Endothelial cell of umbilical vein (primary cell): ENCODE data around the gene DTNA. TPM values are rescaled to one million over a fixed set of nuclear protein-coding genes. Genes with fewer than 3 reads are reported as not detected.

Experiments used
- BruUV-seq: library from RNA; stranded (reverse); fragments of 400-500 nt; replicated peaks from 2 replicates; lab custom pipeline; 2021; lab: Mats Ljungman, UMichigan
- CTCF ChIA-PET: fragments of 300-600, 350-600 bp; sonication (Branson Sonifier 250); formaldehyde crosslinking; loops from one replicate; lab custom pipeline; 2021; ENCODE audit warnings: antibody characterized with exemption, inconsistent platforms; lab: Charles Lee
- POLR2A ChIA-PET: fragments of 300-600, 350-600 bp; sonication (Branson Sonifier 250); formaldehyde crosslinking; loops from one replicate; lab custom pipeline; 2021; ENCODE audit warnings: antibody characterized with exemption, inconsistent platforms; lab: Charles Lee
- DNase-seq: peaks from one replicate; pipeline ENCODE4 v3.0.0-alpha.2; 2011; ENCODE audit warnings: low read depth, low spot score
- FAIRE-seq: peaks from 2 replicates; lab custom pipeline; 2011; peaks lifted over from hg19 to GRCh38; lab: Jason Lieb, UNC
- H2AFZ ChIP-seq: 2 replicates; pipeline ENCODE4 v1.6.0; 2012; ENCODE audit warnings: low read depth, low read length, control low read depth, inconsistent platforms
- H3K27ac ChIP-seq: 2 replicates; pipeline ENCODE4 v1.5.1; 2011; ENCODE audit warnings: low read depth, mild to moderate bottlenecking, control low read depth, low read length, moderate library complexity; ENCODE audit not compliant: insufficient read depth
- H3K27me3 ChIP-seq, 2 experiments: 2 replicates each; pipeline versions ENCODE4 v1.6.0 to v1.6.1; 2011; ENCODE audit warnings: low read length in 2 of 2, mixed read lengths in 1 of 2; ENCODE audit not compliant: control insufficient read depth in 2 of 2, insufficient read depth in 2 of 2
- H3K36me3 ChIP-seq, 2 experiments: 2 replicates in 1 of 2; 3 replicates in 1 of 2; pipeline ENCODE4 v1.5.1; 2011; ENCODE audit warnings: low read length in 2 of 2, mild to moderate bottlenecking in 1 of 2, moderate library complexity in 1 of 2; ENCODE audit not compliant: control insufficient read depth in 2 of 2, insufficient read depth in 2 of 2; ENCODE audit errors: extremely low read depth in 1 of 2
- H3K4me1 ChIP-seq: 3 replicates; pipeline ENCODE4 v1.5.1; 2011; ENCODE audit warnings: mild to moderate bottlenecking, low read length; ENCODE audit not compliant: control insufficient read depth, insufficient read depth; ENCODE audit errors: extremely low read depth
- H3K4me2 ChIP-seq: 2 replicates; pipeline ENCODE4 v1.6.1; 2011; ENCODE audit warnings: low read length, control low read depth, mixed read lengths; ENCODE audit not compliant: insufficient read depth
- H3K4me3 ChIP-seq, 3 experiments: fragments of 200-600 bp in 1 of 3; sonication (generic), shearing (Covaris generic) in 1 of 3; replicated peaks in 1 of 3; 2 replicates each; pipeline ENCODE4 v1.5.1; 2011 to 2016; ENCODE audit warnings: control low read depth in 3 of 3, low read length in 3 of 3, mild to moderate bottlenecking in 2 of 3, inconsistent platforms in 1 of 3, low read depth in 1 of 3, moderate library complexity in 1 of 3; ENCODE audit not compliant: insufficient read depth in 1 of 3
- H3K79me2 ChIP-seq: 2 replicates; pipeline ENCODE4 v1.6.0; 2012; ENCODE audit warnings: low read length, inconsistent platforms; ENCODE audit not compliant: control insufficient read depth, insufficient read depth
- H3K9ac ChIP-seq: replicated peaks from 2 replicates; pipeline ENCODE3; 2011; ENCODE audit warnings: low read length, control low read depth; ENCODE audit not compliant: insufficient read depth; ENCODE audit errors: extremely low read depth
- H3K9me1 ChIP-seq: replicated peaks from 3 replicates; pipeline ENCODE4 v1.6.0; 2011; ENCODE audit warnings: mild to moderate bottlenecking, low read length; ENCODE audit not compliant: control insufficient read depth, insufficient read depth; ENCODE audit errors: extremely low read depth
- H3K9me3 ChIP-seq: replicated peaks from 2 replicates; pipeline ENCODE4 v1.5.1; 2012; ENCODE audit warnings: low read length, inconsistent platforms; ENCODE audit not compliant: control insufficient read depth, insufficient read depth
- H4K20me1 ChIP-seq: replicated peaks from 2 replicates; pipeline ENCODE3; 2011; ENCODE audit warnings: mild to moderate bottlenecking, low read length; ENCODE audit not compliant: control insufficient read depth, insufficient read depth; ENCODE audit errors: extremely low read depth
- CTCF ChIP-seq, 2 donors: IDR thresholded peaks; 1 replicate in 1 of 2; 2 replicates in 1 of 2; pipeline ENCODE4 v1.5.1; 2011; ENCODE audit warnings: low read length in 2 of 2, mild to moderate bottlenecking in 2 of 2, moderate library complexity in 2 of 2, control low read depth in 1 of 2, inconsistent platforms in 1 of 2, low read depth in 1 of 2; ENCODE audit not compliant: insufficient read depth in 1 of 2; ENCODE audit errors: extremely low read depth in 1 of 2
- EZH2 ChIP-seq: IDR thresholded peaks from 2 replicates; pipeline ENCODE4 v1.6.1; 2012; ENCODE audit warnings: borderline replicate concordance, low read depth, mild to moderate bottlenecking, moderate library complexity, low read length, inconsistent platforms; ENCODE audit not compliant: severe bottlenecking
- FOS ChIP-seq: IDR thresholded peaks from 2 replicates; pipeline ENCODE4 v1.6.1; 2011; ENCODE audit warnings: mild to moderate bottlenecking, low read length, moderate library complexity, borderline replicate concordance; ENCODE audit not compliant: insufficient read depth
- GATA2 ChIP-seq: IDR thresholded peaks from 2 replicates; pipeline ENCODE4 v1.7.0; 2011; ENCODE audit warnings: low read depth, mild to moderate bottlenecking, moderate library complexity, mixed read lengths, low read length; ENCODE audit not compliant: insufficient read length, insufficient read depth
- JUN ChIP-seq: IDR thresholded peaks from 2 replicates; pipeline ENCODE4 v1.6.1; 2011; ENCODE audit warnings: borderline replicate concordance, low read depth; ENCODE audit not compliant: insufficient read length, insufficient read depth
- MAX ChIP-seq: IDR thresholded peaks from 2 replicates; pipeline ENCODE4 v1.6.1; 2011; ENCODE audit not compliant: insufficient read depth, insufficient read length
- MYC ChIP-seq: IDR thresholded peaks from one replicate; pipeline ENCODE4 v1.6.1; 2011; ENCODE audit warnings: mild to moderate bottlenecking, low read depth, low read length
- POLR2A ChIP-seq: IDR thresholded peaks from 2 replicates; pipeline ENCODE4 v1.6.1; 2012; ENCODE audit warnings: low read depth, mild to moderate bottlenecking, control low read depth, low read length
- POLR2AphosphoS5 ChIP-seq: IDR thresholded peaks from 2 replicates; pipeline ENCODE4 v1.6.1; 2012; ENCODE audit warnings: low read depth, mild to moderate bottlenecking, control low read depth, low read length, moderate library complexity; ENCODE audit not compliant: insufficient read depth
- dilution Hi-C: fragments of 300-500 bp; cut with MboI; formaldehyde crosslinking; loops from one replicate; pipeline ENCODE4 v1.15.0; 2019; ENCODE audit warnings: low sequenced_read_pairs; ENCODE audit not compliant: extremely low pct_ligation_motif_present
- intact Hi-C: fragments of 100-400 bp; cut with micrococcal nuclease; formaldehyde crosslinking; loops from one replicate; pipeline ENCODE4 v1.10.0; 2022
- polyA plus RNA-seq, 4 experiments: library from polyadenylated mRNA; depleted of rRNA in 3 of 4; stranded (reverse) in 3 of 4; unstranded in 1 of 4; fragments of >200 nt; gene quantifications; 2 replicates each; pipeline versions ENCODE4 v1.2.1 to v1.2.3, GENCODE V29; 2011 to 2012; ENCODE audit warnings: missing spikeins in 1 of 4
- total RNA-seq: library from RNA; stranded (reverse); gene quantifications from 2 replicates; pipeline ENCODE4 v1.2.3, GENCODE V29; 2021

Gene DTNA
- total and polyA plus RNA-seq, 2 donors (not counting 3 experiments of a cell fraction or from before 2014, with no cell fraction given), result 6.6 to 15.3 TPM

GRCh38 chr18:34726286-34727004 is 16.3 kb downstream of the DTNA start:
- no peaks in the 10 kb centered on the region for H4K20me1 ChIP-seq
- no peak overlapping the region for H3K9ac ChIP-seq
- no peaks in the 10 kb centered on the region for H3K27me3 ChIP-seq
- BruUV-seq, result no TSS peak
- H3K4me2 ChIP-seq, result no peak overlapping the region
- no peak for FAIRE-seq
- no peak for DNase-seq
- TF ChIP-seq GATA2, result no peak
- no peak for TF ChIP-seq FOS
- TF ChIP-seq MAX, result no peak
- no peak for TF ChIP-seq POLR2AphosphoS5
- no peak for TF ChIP-seq POLR2A
- no peak for TF ChIP-seq EZH2
- no peak for TF ChIP-seq MYC
- no peak for TF ChIP-seq JUN
- TF ChIP-seq CTCF (IDR thresholded peaks at IDR 0.05; ENCODE audit: extremely low read depth in 1 of 2, insufficient read depth in 1 of 2, low read depth in 1 of 2, low read length in 2 of 2), result no peak
- no peaks in the 10 kb centered on the region for H3K9me1 ChIP-seq
- H3K4me1 ChIP-seq, result no peaks in the 10 kb centered on the region
- H3K36me3 ChIP-seq, result no peaks in the 10 kb centered on the region
- H3K27ac ChIP-seq, result no peak overlapping the region
- no peak overlapping the region for H2AFZ ChIP-seq
- no peaks in the 10 kb centered on the region for H3K79me2 ChIP-seq
- POLR2A ChIA-PET, result no interaction called here
- H3K9me3 ChIP-seq, result no peaks in the 10 kb centered on the region
- intact Hi-C loops (loop anchor here (5.0 kb wide), 1 partner anchor 64 kb away; no protein-coding TSS in a partner anchor), dilution Hi-C loops (no loop called here)
- CTCF ChIA-PET, result no interaction called here
- no peak overlapping the region for H3K4me3 ChIP-seq
